Inferior parietal cortex (tissue), 1 donor: ENCODE results near the gene BEST1.
A peak's percentile ranks its signal among the peaks of the same experiment; 100 is the strongest.

Experiments used
- DNase-seq: peaks from one replicate; pipeline ENCODE4 v3.0.0-alpha.2; 2016; ENCODE audit errors: extremely low spot score

BEST1 gene

DNA sequence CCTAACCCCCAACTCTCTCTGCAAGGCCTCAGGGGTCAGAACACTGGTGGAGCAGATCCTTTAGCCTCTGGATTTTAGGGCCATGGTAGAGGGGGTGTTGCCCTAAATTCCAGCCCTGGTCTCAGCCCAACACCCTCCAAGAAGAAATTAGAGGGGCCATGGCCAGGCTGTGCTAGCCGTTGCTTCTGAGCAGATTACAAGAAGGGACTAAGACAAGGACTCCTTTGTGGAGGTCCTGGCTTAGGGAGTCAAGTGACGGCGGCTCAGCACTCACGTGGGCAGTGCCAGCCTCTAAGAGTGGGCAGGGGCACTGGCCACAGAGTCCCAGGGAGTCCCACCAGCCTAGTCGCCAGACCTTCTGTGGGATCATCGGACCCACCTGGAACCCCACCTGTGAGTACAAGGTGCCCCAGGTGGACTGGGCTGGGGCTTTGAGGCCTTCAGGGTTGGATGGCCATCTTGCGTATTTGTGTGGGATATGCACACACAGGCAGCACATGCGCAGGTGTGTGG lies at the start of gene BEST1:
TSS of gene BEST1 (plus strand) at position 317 of the 513 bp plus-strand sequence. CDS start 1,456 bp downstream, outside the sequence.
- peak; percentile 69 for DNase-seq

DNA sequence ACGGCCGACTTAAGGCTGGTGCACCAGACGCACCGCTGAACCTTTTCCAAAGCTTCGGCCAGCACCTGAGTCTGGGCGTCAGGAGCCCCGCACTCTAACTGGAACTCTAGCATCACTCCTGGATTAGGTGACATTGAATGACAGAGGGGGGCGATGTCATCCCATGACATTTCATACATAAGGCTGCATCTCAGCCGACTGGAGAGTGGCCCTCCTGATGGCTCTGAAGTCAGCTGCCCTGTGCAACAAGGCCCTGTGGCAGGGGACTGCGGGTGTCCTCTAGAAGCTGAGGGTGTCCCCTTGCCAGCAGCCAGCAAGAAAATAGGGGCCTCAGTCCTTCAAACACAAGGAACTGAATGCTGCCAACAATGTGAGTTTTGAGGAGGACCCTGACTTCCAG lies 48.8 kb upstream of the BEST1 start:
- DNase-seq: no peak

DNA sequence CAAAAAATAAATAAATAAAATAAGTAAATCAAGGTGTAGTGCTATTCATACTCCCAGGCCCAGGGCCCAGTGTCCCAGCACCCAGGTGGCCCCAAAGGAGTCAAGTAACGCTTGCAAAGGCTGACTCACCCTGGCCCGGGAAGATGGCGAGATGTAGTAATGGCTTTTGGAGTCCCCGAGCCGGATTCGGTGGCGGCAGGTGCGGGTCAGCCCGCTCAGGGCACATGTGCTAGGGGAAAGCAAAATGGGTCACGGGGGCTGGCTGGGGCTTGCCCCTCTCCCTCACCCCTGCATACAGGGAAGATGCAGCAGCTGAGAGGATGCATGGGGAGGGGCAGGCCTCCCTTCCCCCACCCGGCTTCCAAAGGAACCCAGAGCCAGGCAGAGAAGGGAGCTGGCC lies 47.8 kb upstream of the BEST1 start:
- no peak for DNase-seq

DNA sequence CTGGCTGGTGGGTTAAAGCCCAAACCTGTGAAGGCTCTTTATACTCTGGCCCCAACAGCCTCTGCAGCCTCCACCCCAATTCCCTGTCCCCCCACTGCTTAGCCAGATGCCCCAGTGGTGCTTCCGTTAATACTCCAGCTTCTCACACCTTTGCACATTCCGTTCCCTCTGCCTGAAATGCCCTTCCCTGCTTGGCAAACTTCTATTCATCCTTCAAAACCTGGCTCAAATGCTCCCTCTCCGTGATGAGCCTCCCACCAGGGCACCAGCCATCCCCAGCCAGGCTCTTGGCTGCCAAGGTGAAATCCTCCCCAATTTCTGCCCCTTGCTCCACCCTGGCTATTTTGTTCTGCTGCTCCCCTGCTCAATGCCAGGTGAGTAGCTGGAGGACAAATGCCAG lies 46.3 kb upstream of the BEST1 start:
- no peak for DNase-seq

DNA sequence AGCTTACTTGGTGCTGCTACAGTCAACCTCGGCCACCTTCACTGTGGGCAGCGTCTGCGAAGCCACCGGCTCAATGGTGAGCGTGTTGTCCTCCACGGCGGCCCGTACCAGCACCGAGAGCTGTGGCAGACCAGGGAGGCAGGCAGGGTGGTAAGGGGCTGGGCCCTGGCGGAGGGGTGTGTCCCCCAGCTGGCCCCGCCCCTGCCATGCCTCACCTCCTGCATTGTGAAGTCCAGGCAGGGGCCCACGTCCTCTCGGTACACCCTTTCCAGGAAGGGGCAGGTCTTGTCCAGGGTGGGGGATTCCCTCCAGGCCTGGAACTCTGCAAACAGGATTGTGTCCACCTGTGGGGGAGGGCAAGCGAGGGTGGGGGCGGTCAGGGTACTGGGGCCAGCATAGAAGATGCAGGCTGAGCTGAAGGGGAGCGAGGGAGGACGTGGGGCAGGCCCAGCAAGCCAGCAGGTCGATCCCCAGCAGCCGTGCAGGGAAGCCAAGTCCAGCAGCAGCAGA lies 45.6 kb upstream of the BEST1 start:
- DNase-seq: no peak

DNA sequence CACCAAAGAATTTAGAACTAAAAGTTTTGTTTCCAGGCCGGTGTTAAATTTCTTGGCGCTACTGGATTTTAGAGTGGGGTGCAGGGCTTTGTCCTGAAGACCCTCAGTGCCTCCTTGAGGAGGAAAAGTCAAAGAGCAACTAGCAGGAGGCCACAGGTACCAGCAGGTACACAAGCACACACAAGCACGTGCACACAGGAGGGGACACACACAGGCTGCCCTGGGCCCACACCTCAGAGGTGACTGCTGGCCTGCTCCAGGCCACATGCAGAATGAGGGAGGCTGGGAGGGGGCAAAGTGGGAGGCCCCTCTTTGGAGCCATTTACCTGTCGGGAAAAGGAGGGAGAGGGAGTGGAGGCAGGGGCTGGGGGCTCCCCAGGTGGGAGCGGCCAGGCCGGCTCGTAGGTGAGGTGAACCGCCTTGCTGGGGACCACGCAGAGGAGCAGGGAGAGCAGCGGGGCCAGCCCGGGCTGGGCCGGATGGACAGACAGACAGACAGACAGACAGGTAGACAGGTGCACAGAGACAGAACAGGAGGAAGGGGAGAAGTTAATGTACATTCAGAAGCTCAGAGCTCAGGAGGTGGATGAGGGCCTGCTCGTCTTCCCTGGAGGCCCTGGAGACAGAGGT lies 45.0 kb upstream of the BEST1 start:
- no peak for DNase-seq

DNA sequence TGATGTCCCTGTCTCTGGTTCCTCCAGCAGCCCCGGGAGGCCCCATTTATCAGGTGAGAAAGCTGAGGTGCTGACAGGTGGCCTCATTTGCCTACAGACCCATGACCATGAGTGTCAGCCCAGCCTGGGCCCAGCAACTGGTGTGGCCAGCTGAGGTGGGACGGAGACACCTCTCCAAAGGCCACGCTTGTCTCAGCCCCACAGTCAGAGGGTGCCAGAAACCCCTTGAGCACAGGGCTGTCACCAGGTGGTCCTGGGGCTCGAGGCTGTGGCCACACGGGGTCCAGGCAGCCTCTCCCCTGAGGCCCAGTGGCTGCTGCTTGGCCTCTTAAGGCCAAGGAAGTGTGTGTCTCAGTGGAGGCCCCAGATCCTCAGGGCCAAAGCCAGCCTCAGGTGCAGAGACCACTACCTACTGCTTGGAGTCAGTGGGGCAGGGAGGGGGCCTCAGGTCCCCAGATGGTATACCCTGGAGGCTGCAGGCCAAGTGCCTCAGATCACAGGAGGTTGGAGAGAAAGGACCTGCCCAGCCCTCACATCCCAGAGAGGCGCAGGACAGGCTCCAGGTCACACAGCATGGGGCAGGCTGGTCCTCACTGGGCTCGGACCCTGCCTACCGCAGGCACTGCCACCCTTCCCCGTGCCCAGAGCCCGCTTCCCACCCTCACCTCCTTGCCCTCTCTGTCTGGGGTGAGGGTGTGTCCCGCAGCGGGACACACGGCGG lies 44.2 kb upstream of the BEST1 start:
- no peak for DNase-seq

DNA sequence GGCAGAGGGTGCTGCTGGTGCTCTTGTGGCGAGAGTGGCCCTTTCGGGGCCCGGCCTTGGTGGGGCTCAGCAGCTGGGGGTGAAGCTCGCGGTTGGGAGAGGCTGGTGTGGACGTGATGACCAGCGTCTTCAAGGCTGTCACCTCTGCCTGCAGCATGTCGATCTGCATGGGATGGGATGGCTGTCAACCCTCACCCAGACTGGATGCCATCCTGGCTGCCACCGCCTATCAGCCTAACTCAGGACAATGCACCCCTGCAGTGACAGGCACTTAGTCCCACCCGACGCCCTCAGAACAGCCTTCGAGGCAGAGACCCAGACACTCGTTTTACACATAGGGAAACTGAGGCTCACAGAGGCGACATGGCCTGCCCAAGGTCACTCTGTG lies 43.6 kb upstream of the BEST1 start:
- DNase-seq: no peak

DNA sequence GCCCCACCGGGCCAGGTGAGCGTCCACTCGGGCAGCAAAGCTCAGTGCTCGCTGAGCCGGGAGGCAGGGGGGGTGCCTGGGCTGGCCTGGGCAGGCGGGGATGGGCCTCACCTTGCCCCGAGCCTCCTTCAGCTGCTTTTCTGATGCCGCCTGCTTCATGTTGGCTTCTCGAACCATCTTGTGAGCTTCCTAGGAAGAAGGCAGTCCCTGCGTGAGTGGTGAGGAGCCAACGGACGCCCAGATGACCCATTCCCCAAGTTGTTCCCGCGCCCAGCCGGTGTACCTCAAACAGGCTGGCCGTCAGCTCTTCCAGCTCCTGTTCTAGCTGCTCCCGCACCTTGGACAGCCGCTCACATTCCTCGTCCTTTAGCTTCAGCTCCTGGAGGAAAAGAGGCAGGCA lies 42.9 kb upstream of the BEST1 start:
- DNase-seq: no peak

DNA sequence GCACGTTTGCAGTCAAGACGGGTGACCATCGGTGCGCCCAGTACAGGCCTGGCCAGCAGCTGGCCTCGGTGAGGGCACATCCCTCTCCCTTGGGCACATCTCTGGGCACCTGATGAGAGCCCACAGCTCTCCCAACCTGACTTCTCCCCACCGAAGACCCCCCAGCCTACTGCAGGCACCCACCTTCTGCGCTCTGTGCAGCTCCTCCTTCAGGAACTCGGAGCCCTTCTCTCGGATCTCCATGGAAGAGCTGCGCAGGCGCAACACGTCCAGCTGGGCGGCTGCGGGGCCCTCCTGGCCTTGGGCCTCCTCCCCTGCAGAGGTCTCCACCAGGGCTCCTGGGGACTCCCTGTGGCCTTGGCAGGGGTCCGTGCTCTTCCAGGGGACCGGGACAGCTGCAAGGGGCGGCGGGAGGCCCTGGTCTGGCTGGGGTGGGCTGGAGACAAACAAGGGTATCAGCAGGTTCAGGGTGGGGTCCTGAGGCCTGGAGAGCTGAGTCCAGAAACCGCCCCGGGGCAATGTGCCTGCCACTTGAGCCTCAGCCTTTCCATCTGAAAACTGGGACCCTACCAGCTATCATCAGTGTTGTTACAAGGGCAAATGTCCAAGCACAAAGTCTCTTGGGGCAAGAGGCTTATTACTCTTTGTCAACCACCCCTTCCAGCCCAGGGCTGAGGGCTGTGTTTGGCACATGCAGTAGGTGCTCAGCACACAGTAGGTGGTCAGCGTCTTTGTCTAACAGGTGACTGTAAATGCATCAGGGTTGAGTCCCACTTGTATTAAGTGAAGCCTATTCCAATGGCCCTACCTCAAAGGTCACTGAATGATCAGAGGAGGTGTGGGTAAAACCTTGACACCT lies 42.1 kb upstream of the BEST1 start:
- DNase-seq: no peak

DNA sequence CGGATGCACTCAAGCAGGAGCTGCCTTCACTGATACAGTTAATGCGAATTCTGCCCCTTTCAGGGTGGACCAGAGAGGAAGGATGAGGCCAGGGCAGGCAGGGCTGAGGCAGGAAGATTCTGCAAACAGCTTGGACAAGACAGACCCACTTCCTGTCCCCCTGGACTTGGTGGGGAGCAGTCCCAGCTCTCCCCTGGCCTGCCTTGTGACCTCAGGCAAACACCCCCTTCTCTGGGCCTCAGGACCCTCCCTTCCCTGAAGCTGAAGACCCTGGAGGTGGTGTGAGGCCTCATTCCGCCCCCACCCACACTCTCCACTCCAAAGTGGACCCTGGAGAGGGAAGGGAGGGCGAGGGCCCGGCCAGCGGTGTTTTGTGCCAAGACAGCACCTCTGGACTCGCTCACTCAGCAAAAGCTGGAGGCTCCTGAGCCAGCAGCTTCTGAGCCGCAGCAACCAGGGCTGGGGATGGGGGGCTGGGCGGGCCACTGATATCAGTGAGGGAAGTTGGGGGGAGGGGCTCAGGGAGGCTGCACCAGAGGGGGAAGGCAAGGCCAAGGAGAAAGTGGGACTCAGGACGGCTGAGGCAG lies 41.3 kb upstream of the BEST1 start:
- DNase-seq: no peak

DNA sequence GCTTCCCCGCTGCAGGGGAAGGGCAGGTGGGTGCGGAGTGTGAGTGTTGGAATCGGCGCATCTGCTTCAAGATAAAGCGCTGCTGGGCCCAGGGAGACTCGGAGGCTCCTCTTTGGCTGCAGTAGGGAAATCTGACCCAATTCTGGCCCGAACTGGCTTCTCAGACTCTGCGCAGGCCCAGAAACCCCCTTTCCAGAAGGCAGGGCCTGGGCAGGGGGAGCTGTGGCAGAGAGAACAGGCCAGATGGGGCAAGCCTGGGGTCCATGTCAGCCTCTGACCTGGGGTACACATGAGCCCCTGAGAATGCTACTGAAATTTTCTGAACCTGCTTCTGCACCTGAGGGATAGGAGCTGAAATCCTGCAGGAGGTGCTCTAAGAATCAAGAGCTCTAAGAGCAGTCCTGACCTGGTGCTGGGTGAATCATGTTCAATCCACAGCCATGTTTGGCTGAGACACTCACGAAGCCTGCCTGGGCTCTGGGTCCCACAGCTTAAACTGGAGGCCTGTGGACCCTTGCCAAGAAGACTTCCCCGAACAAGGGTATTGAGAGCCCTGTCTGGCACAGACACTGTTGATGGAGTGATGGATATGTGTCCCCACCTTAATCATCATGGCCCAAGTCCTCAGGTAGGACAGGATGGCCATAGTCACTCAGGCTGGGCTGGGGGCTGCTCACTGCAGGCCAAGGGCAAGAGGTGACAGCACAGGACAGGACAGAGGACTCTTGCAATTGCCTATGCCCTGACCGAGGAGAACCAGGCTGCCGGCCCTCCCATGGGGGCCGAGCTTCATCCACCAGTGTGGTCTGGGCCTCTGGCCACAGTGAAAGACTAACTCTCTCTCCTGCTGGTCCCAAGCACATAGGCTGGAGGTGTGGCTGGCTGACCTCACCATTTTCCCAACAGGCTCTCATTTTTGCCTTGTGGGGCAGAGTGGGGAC lies 39.7 kb upstream of the BEST1 start:
- DNase-seq: no peak

DNA sequence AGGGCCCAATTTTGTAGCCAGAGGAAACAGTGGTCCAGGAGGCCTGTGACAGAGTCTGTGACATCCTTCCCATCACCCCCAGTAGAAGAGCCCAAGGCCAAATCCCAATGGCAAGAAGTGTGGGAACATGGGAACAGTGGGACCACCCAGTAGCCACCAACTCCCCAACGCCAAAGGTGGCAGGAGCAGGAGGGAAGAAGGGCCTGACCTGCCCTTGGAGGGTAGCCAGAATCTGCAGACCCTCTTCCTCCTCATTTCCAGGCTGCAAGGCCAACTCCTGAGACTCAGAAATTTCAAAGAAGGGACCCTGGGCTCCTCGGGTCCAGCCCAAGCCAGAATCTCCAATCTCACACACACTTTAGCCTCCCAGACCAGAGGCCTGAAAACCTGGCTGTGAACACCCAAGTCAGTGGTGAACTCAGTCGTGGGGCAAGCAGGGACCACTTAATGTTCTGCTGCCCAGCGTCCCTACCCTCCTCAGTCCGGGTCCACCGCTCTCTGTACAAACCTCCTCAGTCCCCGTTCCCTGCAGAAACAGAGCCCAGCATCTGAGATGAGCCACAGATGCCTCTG lies 38.9 kb upstream of the BEST1 start:
- DNase-seq: no peak

DNA sequence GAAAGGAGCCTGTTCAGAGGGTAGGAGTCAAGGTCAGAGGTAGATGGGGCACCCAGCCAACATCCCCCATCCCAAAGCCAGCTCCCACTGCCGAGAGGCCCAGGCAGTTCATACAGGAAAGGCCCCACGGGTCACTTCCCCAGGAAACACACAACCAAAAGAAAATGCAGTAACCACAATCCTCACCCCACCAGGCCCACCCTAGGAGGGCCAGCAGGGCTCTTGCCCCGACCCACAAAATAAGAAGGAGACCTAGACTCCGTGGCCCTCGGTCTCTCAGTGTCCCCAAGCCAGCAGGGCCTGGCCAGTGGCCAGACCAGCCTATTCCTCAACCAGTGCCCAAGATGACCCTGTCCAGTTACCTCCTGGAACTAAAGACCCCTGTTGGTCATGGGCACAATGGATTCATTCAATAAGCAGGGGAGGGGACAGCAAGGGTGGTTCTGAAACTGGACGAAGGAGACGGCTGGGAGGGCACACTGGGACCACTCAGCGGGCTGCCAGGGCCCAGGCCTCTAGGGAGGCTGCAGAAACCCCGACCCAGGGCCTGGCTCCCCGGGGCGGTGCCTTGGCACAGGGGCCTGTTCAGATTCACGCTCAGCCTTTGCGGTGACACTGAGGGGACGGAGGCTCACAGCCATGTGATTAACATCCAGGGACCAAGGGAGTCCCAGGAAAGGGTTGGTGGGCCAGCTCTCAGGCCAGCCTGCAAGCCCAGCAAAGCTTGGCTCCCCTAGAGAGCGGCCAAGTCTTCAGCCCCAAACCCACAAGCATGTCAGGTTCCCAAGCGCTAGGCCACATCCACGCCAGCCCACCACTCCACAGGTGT lies 38.2 kb upstream of the BEST1 start:
- DNase-seq: no peak

DNA sequence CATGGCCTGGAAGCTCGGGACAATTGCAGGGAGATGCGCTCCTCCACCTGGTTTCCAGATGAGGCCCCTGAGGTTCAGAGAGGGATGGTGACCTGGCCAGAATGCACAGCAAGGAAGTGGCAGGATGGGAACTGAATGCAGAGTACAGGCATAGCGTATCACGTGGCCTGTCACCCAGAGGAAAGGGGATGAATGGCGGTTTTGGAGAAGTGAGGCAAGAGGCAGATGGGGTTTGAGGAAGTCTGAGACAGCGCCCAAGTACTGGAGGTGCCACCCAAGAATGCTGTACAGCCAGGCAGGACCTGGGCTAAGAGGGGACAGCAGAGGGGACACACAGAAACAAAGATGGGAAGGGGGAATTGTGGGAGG lies 37.6 kb upstream of the BEST1 start:
- no peak for DNase-seq

DNA sequence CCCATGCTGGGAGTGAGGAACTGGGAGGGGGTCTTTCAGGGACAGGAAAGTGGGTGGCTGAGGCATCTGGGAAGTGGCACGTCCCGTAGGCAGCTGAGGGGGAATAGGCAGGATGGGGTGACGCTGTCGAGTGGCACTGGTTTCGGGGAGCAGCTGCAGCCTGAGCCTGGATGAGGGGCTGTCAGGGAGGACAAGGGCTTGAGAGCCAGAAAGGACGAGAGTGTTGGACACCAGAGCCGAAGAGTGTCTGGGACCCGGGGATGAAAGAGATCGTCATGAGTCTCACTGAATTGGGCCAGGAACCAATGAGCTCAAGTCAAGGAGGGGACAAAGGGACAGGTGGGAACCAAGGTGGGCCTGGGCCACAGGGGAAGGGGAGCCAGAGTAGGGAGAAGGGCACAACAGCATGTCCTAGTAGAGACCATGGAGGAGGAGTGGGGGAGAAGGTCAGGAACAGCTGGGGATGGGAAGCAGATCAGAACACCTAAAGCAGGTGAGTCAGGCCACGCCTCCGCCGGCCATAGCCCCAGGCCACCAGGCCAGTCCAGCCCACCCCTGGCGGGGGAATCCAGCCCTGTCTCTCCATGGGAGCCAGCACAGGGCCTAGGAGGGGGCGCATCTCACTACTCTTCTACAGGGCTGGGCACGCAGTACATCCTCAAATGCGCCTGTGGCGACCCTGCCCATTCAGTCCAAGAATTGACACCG lies 37.0 kb upstream of the BEST1 start:
- DNase-seq: no peak

DNA sequence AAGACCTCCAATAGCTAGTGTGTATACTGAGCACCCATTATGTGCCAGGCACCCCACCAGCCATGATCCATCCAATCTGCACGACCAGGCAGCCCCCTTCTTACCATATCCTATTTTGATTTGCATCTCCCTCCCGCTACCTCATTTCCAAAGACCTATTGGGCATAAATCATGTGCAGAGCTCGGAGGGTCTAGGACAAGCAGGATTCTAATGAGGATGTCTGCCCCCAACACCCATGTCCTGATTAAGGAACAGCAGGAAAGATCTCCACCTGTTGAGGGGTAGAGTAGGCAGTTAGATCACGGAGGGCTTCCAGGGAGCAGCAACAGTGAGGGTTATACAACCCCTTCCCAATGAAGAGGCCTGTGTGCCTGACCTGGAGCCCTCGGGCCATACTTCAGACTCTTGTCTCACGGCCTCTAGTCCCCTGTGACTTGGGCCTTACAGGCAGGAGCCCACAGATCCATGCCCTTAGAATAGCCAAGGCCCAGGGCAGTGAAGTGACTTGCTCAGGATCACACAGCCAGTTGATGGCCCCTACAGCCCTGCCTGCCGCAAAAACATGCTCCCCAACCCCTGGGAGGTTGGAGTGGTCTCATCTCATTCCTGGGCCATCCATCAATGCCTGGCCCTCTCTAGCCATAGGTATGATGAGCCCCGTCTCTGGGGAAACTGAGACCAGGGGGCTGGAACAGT lies 36.3 kb upstream of the BEST1 start:
- no peak for DNase-seq

DNA sequence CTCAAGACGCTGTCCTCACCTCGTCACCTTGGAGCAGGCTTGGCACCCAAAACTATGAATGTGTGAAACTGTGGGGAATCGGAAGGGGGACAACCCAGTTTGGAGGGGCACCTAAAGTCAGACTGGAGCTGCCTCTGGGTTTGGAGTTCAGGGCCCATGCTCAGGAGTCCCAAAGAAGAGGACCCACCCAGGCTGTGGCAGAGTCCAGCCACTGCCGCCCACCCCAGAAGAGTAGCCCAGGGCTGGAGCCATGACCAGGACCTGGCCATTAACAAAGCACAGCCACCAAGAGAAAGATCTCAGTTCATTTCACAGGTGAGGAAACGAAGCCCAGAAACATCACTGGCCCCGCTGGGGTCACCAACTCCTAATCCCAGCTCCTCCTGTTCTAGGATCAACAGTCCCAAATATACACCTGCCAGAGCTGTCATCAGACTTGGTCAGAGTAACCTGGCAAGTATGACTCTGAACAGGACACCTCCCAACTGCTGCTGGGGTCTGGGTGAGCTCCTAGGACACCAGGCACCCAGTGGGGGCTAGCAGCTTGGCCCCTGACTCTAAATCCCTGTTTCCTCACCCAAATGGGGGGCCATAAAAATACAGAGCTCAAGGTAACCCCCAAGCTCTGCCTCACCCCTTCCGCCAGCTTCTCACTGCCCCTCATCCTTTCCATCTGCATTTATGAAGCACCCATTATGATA lies 35.5 kb upstream of the BEST1 start:
- no peak for DNase-seq
